GM19238 (cell line): Measurements from ENCODE around the gene SUPT3H.

Experiments used
- DNase-seq: peaks from one replicate; pipeline ENCODE4 v3.0.0; 2011; ENCODE audit warnings: low spot score; ENCODE audit not compliant: insufficient read length

The SUPT3H gene

GRCh38 chr6:45003961-45004360, 373.8 kb downstream of the SUPT3H start:
- no peak for DNase-seq

DNA sequence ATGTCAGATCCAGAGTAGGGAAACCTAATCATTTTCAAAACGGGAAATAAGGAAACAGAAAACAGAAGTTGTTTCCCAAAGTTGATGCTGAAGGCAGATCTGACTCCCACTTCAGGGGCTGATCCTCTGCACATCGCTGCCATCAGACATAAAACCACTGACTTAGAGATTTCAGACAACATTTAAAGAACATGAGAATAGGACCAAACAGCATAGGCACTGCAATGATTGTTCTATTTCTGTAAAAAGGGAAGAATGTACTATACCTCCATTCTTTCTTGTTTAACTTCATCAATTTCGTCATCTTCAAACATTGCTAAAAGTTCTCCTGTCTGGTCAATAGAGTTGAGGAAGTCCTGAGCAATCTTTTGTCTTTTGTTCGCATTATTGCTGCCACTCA, 374.3 kb downstream of the SUPT3H start:
- DNase-seq, result no peak

DNA sequence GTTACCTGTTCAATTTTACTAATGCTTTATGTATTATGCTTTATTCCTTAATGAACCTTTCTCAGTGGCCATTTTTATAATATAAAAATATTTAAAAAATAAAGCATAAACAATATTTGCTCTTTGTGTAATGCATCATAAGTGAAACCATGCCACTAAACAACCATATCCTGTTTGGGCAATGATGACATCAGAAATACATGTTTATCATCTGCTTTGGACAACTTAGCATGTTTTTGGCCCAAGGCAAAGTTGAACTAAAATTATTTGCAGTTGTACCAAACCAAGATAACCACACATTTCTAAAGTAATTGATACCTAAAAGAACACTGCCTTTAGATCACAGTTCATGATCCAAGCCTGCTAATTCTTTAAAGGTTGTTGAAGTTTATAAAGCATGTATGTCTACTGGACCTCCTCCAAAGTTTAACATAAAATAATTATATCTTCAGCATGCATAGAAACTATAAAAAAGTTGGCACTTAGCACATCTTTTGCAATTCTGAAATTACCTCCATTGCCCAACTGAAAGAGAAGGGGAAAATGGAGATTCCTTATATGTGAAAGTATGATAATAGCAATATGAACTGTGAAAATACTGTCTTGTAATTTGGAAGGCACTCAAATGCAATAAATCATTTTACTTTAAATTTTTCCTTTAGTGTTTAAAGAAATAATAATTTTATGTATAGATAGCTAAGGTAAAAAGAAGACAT, 375.2 kb downstream of the SUPT3H start:
- no peak for DNase-seq

GRCh38 chr6:45001663-45002062, 376.1 kb downstream of the SUPT3H start:
- peak; percentile 2 for DNase-seq

GRCh38 chr6:45000833-45001232, 376.9 kb downstream of the SUPT3H start:
- no peak for DNase-seq

DNA sequence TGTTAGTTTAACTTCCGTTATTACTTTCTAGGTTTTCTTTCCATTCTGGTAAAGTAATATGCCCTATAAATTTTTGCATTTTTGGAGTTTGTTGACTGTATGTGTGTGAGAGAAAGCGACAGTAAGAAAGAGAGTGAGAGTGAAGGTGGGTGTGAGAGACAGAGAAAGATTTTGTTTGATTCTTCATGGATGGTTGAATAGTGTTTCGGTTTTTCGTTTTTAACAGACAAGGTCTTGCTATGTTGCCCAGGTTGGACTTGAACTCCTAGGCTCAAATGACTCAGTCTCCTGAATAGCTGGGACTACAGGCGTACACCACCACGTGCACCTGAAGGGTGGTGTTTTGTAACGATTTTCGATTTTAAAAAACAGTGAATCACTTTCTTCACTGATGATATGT, 378.7 kb downstream of the SUPT3H start:
- DNase-seq, result no peak

GRCh38 chr6:44995486-44996132, 382.1 kb downstream of the SUPT3H start:
- no peak for DNase-seq

DNA sequence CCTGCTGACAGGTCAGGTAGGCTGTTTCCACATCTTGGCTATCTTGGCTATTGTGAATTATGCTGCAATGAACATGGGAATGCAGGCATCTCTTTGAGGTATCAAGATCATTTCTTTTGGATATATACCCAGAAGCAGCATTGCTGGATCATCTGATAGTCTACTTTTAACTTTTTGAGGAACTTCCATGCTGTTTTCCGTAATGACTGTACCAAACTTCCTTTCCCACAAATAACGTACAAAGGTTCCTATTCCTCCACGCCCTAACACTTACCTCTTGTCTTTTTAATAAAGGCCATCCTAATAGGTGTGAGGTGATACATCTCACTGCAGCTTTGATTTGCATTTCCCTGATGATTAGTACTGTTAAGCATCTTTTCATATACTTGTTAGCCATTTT, 388.3 kb downstream of the SUPT3H start:
- no peak for DNase-seq

DNA sequence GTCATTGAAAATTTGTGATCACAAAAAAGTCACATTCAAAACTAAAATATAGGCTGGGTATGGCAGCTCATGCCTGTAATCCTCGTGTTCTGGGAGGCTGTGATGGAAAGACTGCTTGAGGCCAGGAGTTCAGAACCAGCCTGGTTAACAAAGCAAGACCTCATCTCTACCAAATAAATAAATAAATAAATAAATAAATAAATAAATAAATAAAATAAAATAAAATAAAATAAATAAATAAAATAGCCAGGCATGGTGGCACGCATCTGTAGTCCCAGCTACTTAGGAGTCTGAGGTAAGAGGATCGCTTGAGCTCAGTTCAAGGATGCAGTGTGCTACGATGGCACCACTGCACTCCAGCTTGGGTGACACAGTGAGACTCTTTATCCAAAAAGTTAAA, 392.7 kb downstream of the SUPT3H start:
- DNase-seq, result no peak

GRCh38 chr6:44983467-44984365, 394.0 kb downstream of the SUPT3H start:
- DNase-seq, result no peak

DNA sequence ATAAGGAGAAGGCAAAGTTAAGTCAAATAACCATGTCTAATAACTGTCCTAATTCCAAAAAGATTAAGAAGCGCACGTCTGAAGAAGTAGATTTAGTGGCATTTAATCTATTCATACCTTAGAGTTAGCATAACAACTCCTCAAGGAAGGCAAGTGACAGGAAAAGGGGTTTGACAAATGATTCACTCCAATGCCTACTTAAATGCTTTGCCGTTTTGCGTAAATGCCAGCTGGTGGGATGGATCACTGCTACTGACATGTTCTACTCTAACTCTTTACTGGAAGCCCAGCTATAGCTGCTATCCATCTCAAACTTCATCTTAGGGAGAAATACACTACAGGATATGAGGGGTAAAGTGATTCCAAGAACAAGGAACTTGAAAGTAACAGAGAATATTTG, 396.9 kb downstream of the SUPT3H start:
- no peak for DNase-seq

DNA sequence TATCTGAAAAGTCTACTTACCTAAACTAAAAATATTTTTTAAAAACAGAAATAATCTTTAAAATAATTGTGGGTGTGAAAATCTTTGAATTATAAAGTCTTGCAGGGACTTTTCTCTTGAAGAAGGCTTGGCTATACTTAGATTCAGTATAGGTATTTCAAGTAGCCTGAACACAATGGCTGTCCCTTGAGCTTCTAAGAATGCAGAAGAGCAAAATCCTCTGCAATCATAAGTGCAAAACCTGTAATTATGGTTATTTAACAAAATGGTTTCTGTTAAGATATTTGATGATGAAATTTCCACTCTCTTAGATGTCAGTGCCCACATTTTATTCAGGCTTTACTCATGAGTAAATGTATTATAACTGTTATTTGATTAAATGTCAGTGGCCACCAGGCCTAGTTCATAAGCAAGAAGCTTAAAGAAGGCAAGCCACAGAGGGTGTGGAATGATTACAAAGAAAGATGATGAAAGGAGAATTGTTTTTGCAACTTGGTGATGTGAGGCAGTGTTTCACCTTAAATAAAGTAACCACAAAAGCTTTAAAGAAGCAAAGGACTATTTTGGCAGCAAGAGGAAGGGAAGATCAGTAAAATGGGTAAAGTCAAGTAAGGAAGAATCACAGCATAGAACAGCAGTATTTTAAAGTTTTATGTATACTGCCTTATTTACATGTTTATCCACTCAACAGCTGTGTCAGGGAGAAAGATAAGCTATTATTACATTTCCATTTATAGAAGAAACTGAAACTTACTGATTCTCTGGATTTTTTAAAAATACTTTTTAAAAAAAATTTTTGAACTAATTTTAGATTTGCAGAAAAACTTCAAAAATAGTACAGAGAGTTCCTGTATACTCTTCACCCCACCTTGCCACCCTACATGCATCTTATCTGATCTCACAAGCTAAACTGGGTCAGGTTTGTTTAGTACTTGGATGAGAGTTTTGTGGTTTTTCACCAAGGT, 400.8 kb downstream of the SUPT3H start:
- DNase-seq, result no peak

DNA sequence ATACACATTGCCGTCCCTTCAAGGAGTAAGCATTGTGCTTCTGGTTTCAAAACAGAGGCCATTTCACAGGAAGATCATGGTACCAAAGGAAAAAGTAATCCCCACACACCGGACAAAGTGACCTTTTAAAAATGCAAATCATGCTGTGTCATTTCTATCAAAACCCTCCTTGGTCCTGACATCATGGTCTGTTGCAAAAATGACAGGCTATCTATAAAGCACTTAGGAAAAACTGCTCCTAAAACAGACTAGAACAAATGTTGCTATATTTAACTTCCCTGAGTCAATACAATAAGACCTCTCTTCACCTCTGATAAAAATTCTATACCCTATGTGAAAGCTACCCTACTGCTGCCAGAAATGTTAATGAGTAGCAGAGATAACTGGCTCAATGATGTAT, 403.2 kb downstream of the SUPT3H start:
- DNase-seq, result no peak

GRCh38 chr6:44972709-44973108, 405.0 kb downstream of the SUPT3H start:
- DNase-seq, result no peak

DNA sequence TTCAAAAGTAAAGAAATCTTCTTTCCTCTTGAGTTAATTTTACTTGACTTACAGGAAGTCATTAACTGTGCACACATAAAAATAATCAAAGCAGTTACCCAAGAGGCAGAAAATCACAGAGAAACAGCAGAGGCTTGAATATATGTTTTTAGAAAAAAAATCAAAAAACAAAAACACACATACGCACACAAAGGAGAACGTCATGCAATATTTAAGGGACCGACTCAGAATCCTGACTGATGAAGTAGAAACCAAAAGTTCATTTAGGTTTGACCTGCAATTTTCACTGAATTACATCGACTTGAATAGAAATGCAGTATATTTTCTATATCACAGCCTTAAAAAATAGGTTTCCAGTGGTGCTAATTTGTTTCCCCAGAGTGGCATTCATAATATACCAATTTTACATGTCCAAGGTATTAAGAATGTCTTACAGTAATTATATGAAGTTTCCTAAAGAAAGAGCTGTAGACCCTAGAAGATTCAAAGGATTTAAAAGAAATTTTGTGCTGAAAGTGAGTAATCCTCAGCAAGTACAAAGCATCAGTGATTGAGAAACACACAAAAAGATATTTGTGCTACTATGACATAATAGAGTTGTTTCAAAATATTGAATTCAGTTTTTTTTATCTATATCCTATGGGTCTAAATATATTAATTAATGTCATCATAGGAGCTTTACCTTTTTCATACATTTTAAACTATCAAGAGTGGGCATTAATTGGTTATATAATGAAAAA, 408.1 kb downstream of the SUPT3H start:
- no peak for DNase-seq

GRCh38 chr6:44967481-44967880, 410.3 kb downstream of the SUPT3H start:
- DNase-seq, result no peak

DNA sequence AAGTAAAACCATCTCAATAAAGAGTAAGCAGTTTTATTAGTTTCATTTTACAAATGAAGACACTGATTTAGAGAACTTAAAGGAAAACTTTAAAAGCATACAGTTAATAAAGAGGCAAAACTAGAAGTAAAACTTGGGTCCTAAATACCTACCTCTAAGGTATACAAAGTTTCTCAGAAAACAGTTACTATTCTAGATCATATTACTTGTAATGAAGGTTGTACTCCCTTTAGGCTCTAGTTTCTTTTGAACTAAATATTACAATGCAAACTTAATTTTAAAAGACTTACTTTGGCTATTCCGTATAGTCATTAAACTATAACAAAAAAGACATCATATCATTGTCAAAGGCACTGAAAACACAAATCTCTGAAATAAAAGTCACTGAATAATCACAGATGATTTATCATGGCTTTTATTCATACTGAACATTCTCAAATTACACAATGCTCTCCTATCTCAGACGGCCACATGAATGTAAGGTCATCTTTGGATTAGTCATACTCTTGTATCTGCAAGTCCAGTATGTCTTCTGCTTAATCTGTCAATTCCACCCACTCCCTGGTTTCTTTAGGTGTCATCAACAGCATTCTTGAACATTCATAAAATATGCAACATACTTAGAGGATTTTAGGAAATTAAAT, 411.2 kb downstream of the SUPT3H start:
- no peak for DNase-seq

- no peak for DNase-seq
Measured at GRCh38 chr6:44965708-44966107, 412.0 kb downstream of the SUPT3H start.

GRCh38 chr6:44960898-44961297, 416.8 kb downstream of the SUPT3H start:
- DNase-seq, result no peak

- DNase-seq, result no peak
Measured at GRCh38 chr6:44959651-44960050, 418.1 kb downstream of the SUPT3H start.
